GM12865 (cell line): ENCODE data around the gene DPM1.

ENCODE experiments used
- DNase-seq: peaks from one replicate; pipeline ENCODE4 v3.0.0; 2010; ENCODE audit warnings: low read depth
- H3K4me3 ChIP-seq: 2 replicates; pipeline ENCODE4 v1.5.1; 2011; ENCODE audit warnings: mild to moderate bottlenecking, low read depth, low read length, control low read depth
- TF ChIP-seq, protein P1 (sequence below): IDR thresholded peaks from 2 replicates; pipeline ENCODE4 v1.5.1; 2011; ENCODE audit warnings: low read length, control low read depth, low read depth, inconsistent platforms; ENCODE audit not compliant: insufficient read depth; ENCODE audit errors: missing control alignments

Gene DPM1

DNA sequence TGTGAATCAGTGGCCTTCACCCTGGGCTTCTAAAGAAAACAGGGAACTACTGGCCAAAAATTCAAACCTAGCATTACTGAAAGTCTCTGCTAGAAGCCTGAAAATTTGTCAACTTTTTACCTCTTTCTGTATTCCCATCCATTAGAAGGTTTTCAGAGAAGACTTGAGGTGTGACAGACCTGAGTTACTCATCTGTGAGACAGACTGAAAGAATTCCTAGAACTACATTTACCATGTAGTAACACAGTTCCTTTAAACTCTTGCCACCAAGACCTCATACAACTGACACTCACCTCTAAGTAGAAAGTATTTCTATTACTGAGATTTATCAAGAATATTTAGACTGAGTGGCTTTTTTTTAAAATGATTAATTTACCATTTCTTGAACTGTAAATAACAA is 4.5 kb downstream of the DPM1 start:
- H3K4me3 ChIP-seq = no peak overlapping the region
- TF ChIP-seq, protein P1, sequence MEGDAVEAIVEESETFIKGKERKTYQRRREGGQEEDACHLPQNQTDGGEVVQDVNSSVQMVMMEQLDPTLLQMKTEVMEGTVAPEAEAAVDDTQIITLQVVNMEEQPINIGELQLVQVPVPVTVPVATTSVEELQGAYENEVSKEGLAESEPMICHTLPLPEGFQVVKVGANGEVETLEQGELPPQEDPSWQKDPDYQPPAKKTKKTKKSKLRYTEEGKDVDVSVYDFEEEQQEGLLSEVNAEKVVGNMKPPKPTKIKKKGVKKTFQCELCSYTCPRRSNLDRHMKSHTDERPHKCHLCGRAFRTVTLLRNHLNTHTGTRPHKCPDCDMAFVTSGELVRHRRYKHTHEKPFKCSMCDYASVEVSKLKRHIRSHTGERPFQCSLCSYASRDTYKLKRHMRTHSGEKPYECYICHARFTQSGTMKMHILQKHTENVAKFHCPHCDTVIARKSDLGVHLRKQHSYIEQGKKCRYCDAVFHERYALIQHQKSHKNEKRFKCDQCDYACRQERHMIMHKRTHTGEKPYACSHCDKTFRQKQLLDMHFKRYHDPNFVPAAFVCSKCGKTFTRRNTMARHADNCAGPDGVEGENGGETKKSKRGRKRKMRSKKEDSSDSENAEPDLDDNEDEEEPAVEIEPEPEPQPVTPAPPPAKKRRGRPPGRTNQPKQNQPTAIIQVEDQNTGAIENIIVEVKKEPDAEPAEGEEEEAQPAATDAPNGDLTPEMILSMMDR = no peak
- no peak for DNase-seq

GRCh38 chr20:50953196-50953595 is 5.1 kb downstream of the DPM1 start:
- TF ChIP-seq, protein P1 = no peak
- no peak for DNase-seq
- H3K4me3 ChIP-seq = no peak overlapping the region

DNA sequence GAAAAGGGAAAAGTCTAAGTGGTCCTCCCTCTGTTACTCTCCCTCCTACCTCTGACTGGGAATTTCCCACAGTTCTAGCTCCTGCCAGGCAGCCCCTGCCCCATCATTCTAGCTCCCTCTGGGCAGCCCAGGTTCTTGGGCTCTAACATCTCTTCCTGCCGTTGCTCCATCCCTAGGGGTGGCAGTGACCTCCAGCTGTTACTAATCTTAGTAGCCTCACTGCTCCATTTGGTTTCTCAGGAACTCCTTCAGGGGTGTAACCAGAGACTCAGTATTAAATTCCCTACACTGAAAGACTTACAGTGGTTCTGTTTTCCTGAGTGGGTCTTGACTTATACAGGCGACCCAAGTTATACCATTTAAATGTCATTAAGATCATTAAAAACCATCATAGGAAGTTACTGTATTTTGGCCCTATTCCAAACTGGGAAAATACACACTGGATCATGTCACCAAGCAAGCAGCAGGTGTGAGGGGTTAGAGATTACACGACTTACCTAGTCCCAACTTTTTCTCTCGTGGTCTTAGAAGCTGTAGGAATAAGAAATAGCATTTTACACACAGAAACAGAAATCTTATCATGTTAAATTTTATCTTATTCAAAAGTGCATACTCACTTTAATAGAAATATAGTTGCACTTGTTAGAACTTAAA is 10.1 kb downstream of the DPM1 start:
- no peak overlapping the region for H3K4me3 ChIP-seq
- TF ChIP-seq, protein P1 = no peak
- no peak for DNase-seq

DNA sequence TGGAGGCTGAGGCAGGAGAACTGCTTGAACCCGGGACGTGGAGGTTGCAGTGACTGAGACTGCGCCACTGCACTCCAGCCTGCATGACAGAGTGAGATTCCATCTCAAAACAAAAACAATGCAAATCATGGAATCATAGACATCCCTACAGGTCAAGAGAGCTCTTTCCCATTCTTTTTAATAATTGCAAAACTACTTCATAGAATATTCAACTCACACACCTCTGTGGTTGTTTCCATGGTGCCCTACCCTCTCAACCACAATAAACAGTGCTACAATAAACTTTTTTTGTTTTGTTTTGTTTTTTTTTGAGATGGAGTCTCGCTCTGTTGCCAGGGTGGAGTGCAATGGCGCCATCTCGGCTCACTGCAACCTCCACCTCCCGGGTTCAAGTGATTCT is 15.3 kb downstream of the DPM1 start:
- TF ChIP-seq, protein P1 = no peak
- H3K4me3 ChIP-seq = no peak overlapping the region
- DNase-seq = no peak

- TF ChIP-seq, protein P1 = no peak
- H3K4me3 ChIP-seq = no peak overlapping the region
- no peak for DNase-seq
These were observed 24.7 kb downstream of the DPM1 start for GRCh38 chr20:50933589-50933988.

GRCh38 chr20:50932691-50933280 is 25.5 kb downstream of the DPM1 start:
- TF ChIP-seq, protein P1 = no peak
- DNase-seq = no peak
- no peak overlapping the region for H3K4me3 ChIP-seq
